ENCODE data around the gene KCNN2. TPM values are rescaled to one million over a fixed set of nuclear protein-coding genes. Genes with fewer than 3 reads are reported as not detected.

KCNN2 gene
- total and polyA plus RNA-seq, 2 of the 8 experiments (the other 6 are each of a cell fraction or from before 2014, with no cell fraction given): 13.1 to 18.6 TPM

DNA sequence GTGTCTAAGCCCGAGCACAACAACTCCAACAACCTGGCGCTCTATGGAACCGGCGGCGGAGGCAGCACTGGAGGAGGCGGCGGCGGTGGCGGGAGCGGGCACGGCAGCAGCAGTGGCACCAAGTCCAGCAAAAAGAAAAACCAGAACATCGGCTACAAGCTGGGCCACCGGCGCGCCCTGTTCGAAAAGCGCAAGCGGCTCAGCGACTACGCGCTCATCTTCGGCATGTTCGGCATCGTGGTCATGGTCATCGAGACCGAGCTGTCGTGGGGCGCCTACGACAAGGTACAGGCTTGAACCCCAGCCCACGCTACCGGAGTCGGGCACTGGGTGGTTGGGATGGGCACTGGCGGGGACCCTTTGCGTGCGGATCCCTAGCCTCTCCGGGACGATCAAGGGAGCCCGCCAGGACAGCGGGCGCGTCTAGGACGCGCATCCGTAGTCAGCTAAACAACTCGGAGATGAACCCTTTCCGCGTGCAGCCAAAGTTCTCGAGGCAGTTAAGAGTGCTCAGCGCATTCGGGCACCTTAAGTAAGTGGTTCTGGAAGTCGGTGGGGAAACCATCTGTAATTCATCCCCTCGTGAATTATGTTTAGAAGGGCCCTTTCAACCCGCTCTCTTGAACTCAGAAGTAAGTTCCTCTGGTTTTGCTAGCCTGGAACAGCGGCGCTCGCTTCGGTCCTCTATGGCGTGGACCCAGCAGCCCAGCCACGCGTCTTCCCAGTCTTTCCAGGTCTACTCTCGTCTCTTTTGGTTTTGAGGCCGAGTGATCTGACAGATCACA is 1.3 kb downstream of the KCNN2 start (continued):
- no peak for TF ChIP-seq SRF (IDR thresholded peaks at IDR 0.05; ENCODE audit: low read depth, low read length)
- TF ChIP-seq YY1 (IDR thresholded peaks at IDR 0.05; ENCODE audit: low read depth, low read length): no peak
- TF ChIP-seq SP4 (IDR thresholded peaks at IDR 0.05; ENCODE audit: low read length): no peak
- no peak for TF ChIP-seq RFX5 (IDR thresholded peaks at IDR 0.05; ENCODE audit: borderline replicate concordance, low read depth, low read length)
- no peak for TF ChIP-seq HDAC6 (IDR thresholded peaks at IDR 0.05; ENCODE audit: low read depth, low read length)
- no peak for TF ChIP-seq JUND (IDR thresholded peaks at IDR 0.05; ENCODE audit: low read length)
- no peak for TF ChIP-seq SP2 (IDR thresholded peaks at IDR 0.05; ENCODE audit: low read length)
- TF ChIP-seq SUZ12 (IDR thresholded peaks at IDR 0.05; ENCODE audit: low read length): 0 out of 2 replicates have a peak, but pooled peaks have one; percentile 37
- TF ChIP-seq TBP (IDR thresholded peaks at IDR 0.05; ENCODE audit: low read depth, low read length): no peak
- no peak for TF ChIP-seq CEBPB (IDR thresholded peaks at IDR 0.05; ENCODE audit: low read depth, low read length)
- TF ChIP-seq TAF7 (optimal IDR thresholded peaks at IDR 0.05; ENCODE audit: borderline replicate concordance, low read depth, low read length): no peak
- TF ChIP-seq CTBP2 (IDR thresholded peaks at IDR 0.05; ENCODE audit: borderline replicate concordance, insufficient read depth, insufficient read length, low read length): no peak
- peak; percentile 21 for TF ChIP-seq SAP30 (IDR thresholded peaks at IDR 0.05; ENCODE audit: insufficient read depth, insufficient replicate concordance, low read length)
- TF ChIP-seq POLR2AphosphoS5 (IDR thresholded peaks at IDR 0.05; ENCODE audit: low read depth, low read length): no peak
- TF ChIP-seq CHD1 (IDR thresholded peaks at IDR 0.05; ENCODE audit: low read depth, low read length): no peak
- TF ChIP-seq KDM4A (IDR thresholded peaks at IDR 0.05; ENCODE audit: low read depth, low read length, severe bottlenecking): peak; percentile 42
- TF ChIP-seq SIRT6 (IDR thresholded peaks at IDR 0.05; ENCODE audit: low read length): no peak
- no peak for TF ChIP-seq TAF1 (IDR thresholded peaks at IDR 0.05; ENCODE audit: low read depth, low read length)
- no peak for TF ChIP-seq EGR1 (IDR thresholded peaks at IDR 0.05; ENCODE audit: borderline replicate concordance, low read depth, low read length)
- TF ChIP-seq GABPA (IDR thresholded peaks at IDR 0.05; ENCODE audit: borderline replicate concordance, insufficient read depth, low read length): no peak
- TF ChIP-seq, protein P1, sequence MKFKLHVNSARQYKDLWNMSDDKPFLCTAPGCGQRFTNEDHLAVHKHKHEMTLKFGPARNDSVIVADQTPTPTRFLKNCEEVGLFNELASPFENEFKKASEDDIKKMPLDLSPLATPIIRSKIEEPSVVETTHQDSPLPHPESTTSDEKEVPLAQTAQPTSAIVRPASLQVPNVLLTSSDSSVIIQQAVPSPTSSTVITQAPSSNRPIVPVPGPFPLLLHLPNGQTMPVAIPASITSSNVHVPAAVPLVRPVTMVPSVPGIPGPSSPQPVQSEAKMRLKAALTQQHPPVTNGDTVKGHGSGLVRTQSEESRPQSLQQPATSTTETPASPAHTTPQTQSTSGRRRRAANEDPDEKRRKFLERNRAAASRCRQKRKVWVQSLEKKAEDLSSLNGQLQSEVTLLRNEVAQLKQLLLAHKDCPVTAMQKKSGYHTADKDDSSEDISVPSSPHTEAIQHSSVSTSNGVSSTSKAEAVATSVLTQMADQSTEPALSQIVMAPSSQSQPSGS (IDR thresholded peaks at IDR 0.05; ENCODE audit: low read length): no peak
- TF ChIP-seq RNF2 (IDR thresholded peaks at IDR 0.05; ENCODE audit: borderline replicate concordance, low read depth, low read length, missing control alignments, poor library complexity, severe bottlenecking): no peak
- TF ChIP-seq RAD21 (IDR thresholded peaks at IDR 0.05 in 1 of 2, conservative IDR thresholded peaks at IDR 0.05 in 1 of 2; ENCODE audit: low read depth in 2 of 2, low read length in 2 of 2): no peak
